Adrenal gland (tissue), 12 donors: Measurements from ENCODE around the gene OR6C65. TPM values are rescaled to one million over a fixed set of nuclear protein-coding genes. Genes with fewer than 3 reads are reported as not detected.
"Not testable (repeated sequence)": the region's sequence is repeated elsewhere in the genome, so short reads cannot be mapped to it uniquely, and the experiment has no call there.

Source experiments
- DNase-seq, 7 donors: peaks; one replicate each; pipeline ENCODE4 v3.0.0-alpha.2; 2019 to 2020
- H3K27ac ChIP-seq, 5 donors: fragments of 200-600 bp; sonication (generic) in 4 of 5; 1 replicate in 3 of 5; 2 replicates in 2 of 5; pipeline versions ENCODE4 v1.5.1 to v1.8.0; 2016 to 2020; ENCODE audit warnings: mild to moderate bottlenecking in 1 of 5
- H3K27me3 ChIP-seq: fragments of 200-600 bp; 2 replicates; pipeline ENCODE4 v1.8.0; 2021
- H3K36me3 ChIP-seq, 2 donors: fragments of 200-600 bp; replicated peaks in 1 of 2; 1 replicate in 1 of 2; 2 replicates in 1 of 2; pipeline versions ENCODE4 v1.5.1 to v1.8.0; 2018 to 2022
- H3K4me1 ChIP-seq, 2 donors: fragments of 200-600 bp; replicated peaks in 1 of 2; 1 replicate in 1 of 2; 2 replicates in 1 of 2; pipeline versions ENCODE4 v1.5.1 to v1.8.0; 2018 to 2021
- H3K4me3 ChIP-seq, 4 donors: fragments of 200-600 bp; sonication (generic) in 3 of 4; one replicate each; pipeline ENCODE4 v1.5.1; 2016 to 2018
- H3K9me3 ChIP-seq, 3 donors: fragments of 200-600 bp; sonication (generic) in 1 of 3; replicated peaks in 1 of 3; 1 replicate in 2 of 3; 2 replicates in 1 of 3; pipeline versions ENCODE4 v1.5.1 to v1.8.0; 2016 to 2021
- POLR2A ChIP-seq, 2 donors: fragments of 450-650 bp; IDR thresholded peaks; one replicate each; pipeline ENCODE4 v1.6.1; 2017; ENCODE audit warnings: antibody characterized with exemption in 2 of 2, mild to moderate bottlenecking in 2 of 2, moderate library complexity in 1 of 2
- WGBS, 4 donors: extraction: QIAGEN DNeasy Blood & Tissue Kit in 2 of 4; methylation state at CpG; one replicate each; pipeline versions ENCODE4 v1.1.5 to v1.1.7; 2013 to 2017; 5-methylcytosine and 5-hydroxymethylcytosine counted together
- intact Hi-C, 2 donors: fragments of 100-400 bp; cut with DNase I; formaldehyde crosslinking; loops; one replicate each; pipeline versions ENCODE4 v1.14.1 to v1.15.0; 2022 to 2023
- polyA plus RNA-seq, 3 donors: library from polyadenylated mRNA; stranded (reverse); fragments of 200-250 nt in 2 of 3; fragments of 350-450 nt in 1 of 3; fragmentation: Illumina TruSeq in 1 of 3; extraction: RNeasy Lipid Tissue Mini Kit (QIAGEN cat#74804) in 1 of 3; gene quantifications; one replicate each; pipeline ENCODE4 v1.2.3, GENCODE V29; 2013 to 2014
- total RNA-seq, 9 donors: library from RNA; depleted of rRNA in 4 of 9; stranded (reverse); fragments of >200 nt in 4 of 9; fragments of 120-200 nt in 1 of 9; fragmentation: NEBNext Ultra II Directional in 1 of 9; extraction: Animal tissue kit (Norgen Biotek cat#: 25700) in 1 of 9; gene quantifications; one replicate each; pipeline versions ENCODE4 v1.1.0 to v1.2.4, GENCODE V29; 2013 to 2023
- TF ChIP-seq, protein P1 (sequence below), 6 experiments: fragments of 450-650 bp in 4 of 6; fragments of 200-600 bp in 2 of 6; sonication (generic) in 1 of 6; IDR thresholded peaks; 1 replicate in 5 of 6; 2 replicates in 1 of 6; pipeline versions ENCODE4 v1.5.1 to v1.8.0; 2016 to 2021; ENCODE audit warnings: antibody characterized with exemption in 6 of 6, mild to moderate bottlenecking in 2 of 6, moderate library complexity in 1 of 6
- donor health status: healthy with polysubstance abuse.
- donor health status: Bipolar disorder and iron deficiency.
- donor health status: DM: yes; HTN: yes; CAD: no.
- donor health status: DM: no; HTN: no; CAD: no.
- donor health status: DM: no; HTN: no; CAD: no.
- donor health status: DM: yes; HTN: yes; CAD: no.

The OR6C65 gene
- total and polyA plus RNA-seq, 12 donors: not detected

DNA sequence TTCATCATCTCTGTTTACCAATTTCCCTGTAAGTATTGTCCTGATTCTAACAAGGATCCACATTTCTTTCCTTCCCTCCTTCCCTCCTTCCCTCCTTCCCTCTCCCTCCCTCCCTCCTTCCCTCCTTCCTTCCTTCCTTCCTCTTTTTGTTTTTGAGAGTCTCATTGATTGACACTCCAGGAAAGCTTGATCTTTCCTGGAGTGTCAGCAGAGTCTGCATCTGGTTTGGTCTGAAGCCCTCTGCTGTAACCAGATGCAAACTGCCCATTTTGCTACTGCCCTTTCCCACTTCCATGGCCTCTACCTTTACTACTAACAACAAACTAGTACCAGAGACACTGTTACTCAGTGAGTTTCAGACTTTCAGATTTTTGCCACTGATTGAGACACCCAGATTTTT, 14.4 kb upstream of the OR6C65 start:
- intact Hi-C loops: no loop called here
- Histone ChIP-seq H3K4me1 (no peaks in the 10 kb centered on the region), H3K9me3 (no peaks in the 10 kb centered on the region), H3K36me3 (no peaks in the 10 kb centered on the region), H3K27ac (no peak overlapping the region), H3K27me3 (peaks cover 2% of the 10 kb centered on the region), H3K4me3 (no peak overlapping the region)
- TF ChIP-seq, protein P1, sequence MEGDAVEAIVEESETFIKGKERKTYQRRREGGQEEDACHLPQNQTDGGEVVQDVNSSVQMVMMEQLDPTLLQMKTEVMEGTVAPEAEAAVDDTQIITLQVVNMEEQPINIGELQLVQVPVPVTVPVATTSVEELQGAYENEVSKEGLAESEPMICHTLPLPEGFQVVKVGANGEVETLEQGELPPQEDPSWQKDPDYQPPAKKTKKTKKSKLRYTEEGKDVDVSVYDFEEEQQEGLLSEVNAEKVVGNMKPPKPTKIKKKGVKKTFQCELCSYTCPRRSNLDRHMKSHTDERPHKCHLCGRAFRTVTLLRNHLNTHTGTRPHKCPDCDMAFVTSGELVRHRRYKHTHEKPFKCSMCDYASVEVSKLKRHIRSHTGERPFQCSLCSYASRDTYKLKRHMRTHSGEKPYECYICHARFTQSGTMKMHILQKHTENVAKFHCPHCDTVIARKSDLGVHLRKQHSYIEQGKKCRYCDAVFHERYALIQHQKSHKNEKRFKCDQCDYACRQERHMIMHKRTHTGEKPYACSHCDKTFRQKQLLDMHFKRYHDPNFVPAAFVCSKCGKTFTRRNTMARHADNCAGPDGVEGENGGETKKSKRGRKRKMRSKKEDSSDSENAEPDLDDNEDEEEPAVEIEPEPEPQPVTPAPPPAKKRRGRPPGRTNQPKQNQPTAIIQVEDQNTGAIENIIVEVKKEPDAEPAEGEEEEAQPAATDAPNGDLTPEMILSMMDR (IDR thresholded peaks at IDR 0.05): no peak
- no peak for TF ChIP-seq POLR2A (IDR thresholded peaks at IDR 0.05)
- DNase-seq: no peak

DNA sequence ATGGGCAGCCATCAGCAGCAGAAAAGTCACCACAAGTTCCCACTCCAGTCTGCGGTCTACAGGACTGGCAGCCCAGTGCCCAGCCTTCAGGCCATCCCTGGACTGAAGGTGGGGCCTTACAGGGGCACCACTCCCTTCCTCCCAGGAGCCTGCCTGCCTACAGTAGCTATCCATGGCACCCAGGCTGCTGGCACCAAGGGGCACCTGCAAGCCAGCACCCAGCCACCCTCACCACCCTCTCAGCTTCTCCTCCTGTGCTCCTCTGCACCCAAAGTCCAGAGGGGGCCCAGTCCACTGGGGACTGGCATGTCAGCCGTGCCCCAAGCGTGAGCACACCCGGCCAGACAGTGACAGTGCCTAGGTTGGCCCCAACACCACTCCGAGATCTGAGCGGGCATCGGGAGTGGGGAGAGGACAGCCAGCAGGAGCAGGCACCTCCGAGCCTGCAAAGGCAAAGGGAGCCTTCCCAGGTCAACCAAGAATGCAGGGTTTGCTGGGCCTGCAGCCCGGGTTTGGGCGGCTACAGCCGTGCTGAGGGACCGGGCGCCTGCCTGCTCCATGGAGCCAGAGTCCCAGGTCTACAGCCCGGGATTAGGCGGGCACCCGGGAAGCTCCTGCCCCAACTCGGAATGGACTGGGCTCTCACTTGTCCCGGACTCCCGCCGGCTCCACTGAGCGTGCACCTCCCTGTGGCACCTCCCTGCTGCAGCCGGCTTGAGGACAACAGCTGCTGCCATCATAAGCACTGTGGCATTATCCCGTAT, 8.1 kb upstream of the OR6C65 start:
- intact Hi-C loops: no loop called here
- Histone ChIP-seq H3K27ac (no peak overlapping the region), H3K4me1 (no peaks in the 10 kb centered on the region), H3K27me3 (no peaks in the 10 kb centered on the region), H3K9me3 (no peaks in the 10 kb centered on the region), H3K36me3 (no peaks in the 10 kb centered on the region), H3K4me3 (no peak overlapping the region)
- no peak for TF ChIP-seq POLR2A (IDR thresholded peaks at IDR 0.05)
- TF ChIP-seq, protein P1 (IDR thresholded peaks at IDR 0.05): no peak
- no peak for DNase-seq
- 86 to 90% (median 88%) methylated on average over 13 to 23 of the region's 23 CpGs for WGBS, 4 donors

DNA sequence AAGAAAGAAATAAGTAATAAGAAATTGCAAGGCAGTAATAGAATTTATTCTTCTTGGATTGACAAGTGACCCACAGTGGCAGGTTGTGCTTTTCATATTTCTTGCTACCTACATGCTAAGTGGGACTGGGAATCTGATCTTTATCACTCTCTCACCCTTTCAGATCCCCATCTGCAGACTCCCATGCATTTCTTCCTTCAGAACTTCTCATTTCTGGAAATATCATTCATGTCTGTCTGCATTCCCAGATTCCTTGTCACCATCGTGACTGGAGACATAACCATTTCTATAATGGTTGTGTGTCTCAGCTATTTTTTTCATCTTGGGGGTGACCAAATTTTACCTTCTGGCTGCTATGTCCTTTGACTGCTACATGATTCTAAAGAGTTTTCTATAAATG, 4.0 kb upstream of the OR6C65 start:
- no peak for TF ChIP-seq POLR2A (IDR thresholded peaks at IDR 0.05)
- Histone ChIP-seq H3K27me3 (no peaks in the 10 kb centered on the region), H3K9me3 (no peaks in the 10 kb centered on the region), H3K4me3 (no peak overlapping the region), H3K27ac (no peak overlapping the region), H3K4me1 (no peaks in the 10 kb centered on the region), H3K36me3 (no peaks in the 10 kb centered on the region)
- DNase-seq: no peak
- 72 to 85% (median 81%) methylated on average over 1 of the region's 1 CpG for WGBS, 4 donors
- intact Hi-C loops: no loop called here

DNA sequence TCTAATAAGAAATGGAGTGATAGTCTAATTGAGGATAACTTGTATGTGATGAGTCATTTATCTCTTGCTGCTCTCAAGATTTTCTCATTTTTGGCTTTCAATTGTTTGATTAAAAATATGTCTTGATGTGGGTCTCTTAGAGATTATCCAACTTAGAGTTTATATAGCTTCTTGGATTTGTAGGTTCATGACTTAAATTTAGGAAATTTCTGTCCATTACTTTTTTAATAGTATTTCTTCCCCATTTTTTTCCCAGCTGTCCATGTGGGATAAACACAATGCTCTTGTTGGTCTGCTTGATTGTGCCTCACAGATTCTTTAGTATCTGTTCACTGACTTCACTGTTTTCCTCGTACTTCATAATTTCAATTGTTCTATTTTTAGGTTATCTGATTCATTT, 7.5 kb downstream of the OR6C65 start:
- intact Hi-C loops: no loop called here
- Histone ChIP-seq H3K4me3 (no peak overlapping the region), H3K27ac (no peak overlapping the region), H3K36me3 (no peaks in the 10 kb centered on the region), H3K4me1 (no peaks in the 10 kb centered on the region), H3K9me3 (no peaks in the 10 kb centered on the region), H3K27me3 (no peaks in the 10 kb centered on the region)
- no peak for DNase-seq
- TF ChIP-seq, protein P1 (IDR thresholded peaks at IDR 0.05): no peak
- TF ChIP-seq POLR2A (IDR thresholded peaks at IDR 0.05): no peak
- WGBS, 4 donors: 52 to 76% (median 63%) methylated on average over 1 of the region's 1 CpG

DNA sequence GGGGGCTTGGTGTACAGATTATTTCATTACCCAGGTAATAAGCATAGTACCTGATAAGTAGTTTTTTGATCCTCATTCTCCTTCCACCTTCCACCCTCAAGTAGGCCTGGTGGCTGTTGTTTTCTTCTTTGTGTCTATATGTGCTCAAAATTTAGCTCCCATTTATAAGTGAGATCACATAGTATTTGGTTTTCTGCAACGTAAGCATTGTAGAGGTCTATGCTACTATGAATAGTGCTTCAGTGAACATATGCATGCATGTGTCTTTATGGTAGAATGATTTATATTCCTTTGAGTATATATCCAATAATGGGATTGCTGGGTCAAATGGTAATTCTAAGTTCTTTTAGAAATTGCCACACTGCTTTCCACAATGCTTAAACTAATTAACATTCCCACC, 8.8 kb downstream of the OR6C65 start:
- H3K27ac ChIP-seq, DNase-seq, H3K27me3 ChIP-seq, intact Hi-C loops, H3K36me3 ChIP-seq, H3K4me1 ChIP-seq, H3K4me3 ChIP-seq, H3K9me3 ChIP-seq: not testable (repeated sequence)
- 71 to 93% (median 86%) methylated on average over 1 of the region's 1 CpG for WGBS, 4 donors

DNA sequence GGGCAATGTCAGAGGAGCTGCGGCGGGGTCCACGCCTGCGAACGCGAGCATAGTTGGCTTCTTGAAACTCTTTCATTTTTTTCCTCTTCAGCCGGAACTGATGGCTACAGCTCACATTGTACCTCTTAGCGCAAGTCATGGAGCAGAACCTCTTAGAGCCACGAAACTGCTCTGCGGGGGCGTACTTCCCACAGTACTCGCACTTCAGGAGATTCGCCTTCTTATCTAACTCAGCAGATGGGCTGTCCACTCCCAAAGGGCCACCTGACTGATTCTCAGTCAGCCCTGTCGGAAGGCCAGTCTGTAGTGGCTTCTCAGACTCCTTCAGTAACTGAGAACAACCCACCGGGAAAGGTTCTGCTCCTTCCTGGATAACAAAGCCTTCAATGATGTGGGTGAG, 11.8 kb downstream of the OR6C65 start:
- H3K27ac ChIP-seq, H3K4me3 ChIP-seq, H3K4me1 ChIP-seq, H3K9me3 ChIP-seq, H3K27me3 ChIP-seq, H3K36me3 ChIP-seq, DNase-seq, intact Hi-C loops: not testable (repeated sequence)
- 80 to 94% (median 91%) methylated on average over 15 of the region's 15 CpGs for WGBS, 4 donors

DNA sequence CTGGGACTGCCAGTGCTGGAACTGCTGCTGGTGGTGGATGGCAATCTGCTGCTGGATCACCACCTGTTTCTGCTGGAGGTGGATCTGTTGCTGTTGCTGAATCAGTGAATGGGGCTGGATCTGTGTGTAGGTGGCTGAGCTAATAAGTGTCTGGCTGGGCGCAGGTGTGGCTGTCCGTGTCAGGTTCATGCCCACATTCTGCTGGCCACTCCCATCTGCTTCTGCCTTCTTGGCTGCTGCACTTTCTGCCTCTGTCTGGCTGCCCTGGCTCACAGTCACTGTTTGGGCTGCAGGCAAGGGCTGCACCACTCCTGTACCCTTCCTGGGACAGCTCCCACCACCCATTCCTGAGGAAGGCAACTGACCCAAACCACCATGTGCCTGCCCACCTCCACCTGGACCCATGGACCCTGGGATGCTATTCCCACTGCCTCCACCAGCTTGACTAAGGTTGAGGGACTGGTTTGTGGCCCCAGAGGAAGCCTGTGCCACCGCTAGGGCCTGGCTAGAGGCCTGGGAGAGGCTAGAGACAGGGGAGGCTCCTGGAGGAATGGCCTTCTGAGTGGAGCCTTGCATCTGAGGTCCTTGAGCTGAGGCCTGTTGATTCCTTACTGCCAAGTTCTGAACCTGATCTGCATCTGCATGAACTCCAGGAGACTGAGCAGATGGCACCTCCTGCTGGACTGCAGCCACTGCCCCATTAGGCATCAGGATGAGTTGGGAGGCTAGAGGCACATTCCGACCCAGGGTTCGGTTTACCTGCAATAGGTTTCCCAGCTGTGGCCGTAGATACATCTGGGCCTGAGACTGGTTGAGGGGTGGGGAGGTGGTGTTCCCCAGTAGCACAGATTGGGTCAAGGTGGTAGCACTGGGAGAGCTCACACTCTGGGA, 13.4 kb downstream of the OR6C65 start:
- H3K9me3 ChIP-seq, intact Hi-C loops, H3K36me3 ChIP-seq, H3K27me3 ChIP-seq, H3K4me3 ChIP-seq, DNase-seq, H3K27ac ChIP-seq, H3K4me1 ChIP-seq: not testable (repeated sequence)
- WGBS, 4 donors: 94 to 95% (median 95%) methylated on average over 3 to 5 of the region's 6 CpGs

DNA sequence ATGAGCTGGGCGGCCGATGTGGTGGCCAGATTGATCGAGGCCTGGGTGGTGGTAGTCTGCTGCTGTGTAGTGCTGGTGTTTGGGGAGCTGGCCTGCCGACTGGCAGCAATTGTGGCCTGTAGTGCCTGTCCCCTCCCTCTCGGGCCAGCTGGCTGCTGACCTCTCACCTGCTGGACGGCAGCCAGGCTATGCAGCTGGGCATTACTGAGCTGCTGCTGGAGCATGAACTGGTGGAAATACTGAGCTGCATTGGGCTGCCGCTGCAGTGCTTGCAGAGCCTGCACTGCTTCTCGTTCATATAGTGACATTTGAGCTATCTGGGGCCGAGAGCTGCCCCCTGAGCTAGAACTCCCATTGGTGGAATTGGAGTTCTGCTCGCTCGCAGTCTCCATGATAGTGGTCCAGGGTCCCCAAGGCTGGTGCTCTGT, 14.1 kb downstream of the OR6C65 start:
- H3K4me3 ChIP-seq, intact Hi-C loops, H3K27ac ChIP-seq, H3K36me3 ChIP-seq, H3K27me3 ChIP-seq, H3K4me1 ChIP-seq, H3K9me3 ChIP-seq, DNase-seq: not testable (repeated sequence)
- WGBS, 4 donors: 53 to 89% (median 55%) methylated on average over 5 to 11 of the region's 11 CpGs
